A549 treated with CpdA at 1 μM for 4 hours (cell line): ENCODE results near the gene FRMD7. TPM values are rescaled to one million over a fixed set of nuclear protein-coding genes. Genes with fewer than 3 reads are reported as not detected.

ENCODE experiments used
- total RNA-seq: library from RNA; stranded (reverse); fragments of 200-300 nt; extraction: Qiagen RNA extraction; gene quantifications from 5 replicates; pipeline ENCODE4 v1.2.3, GENCODE V29; 2022; ENCODE audit warnings: low read depth

The FRMD7 gene, protein sequence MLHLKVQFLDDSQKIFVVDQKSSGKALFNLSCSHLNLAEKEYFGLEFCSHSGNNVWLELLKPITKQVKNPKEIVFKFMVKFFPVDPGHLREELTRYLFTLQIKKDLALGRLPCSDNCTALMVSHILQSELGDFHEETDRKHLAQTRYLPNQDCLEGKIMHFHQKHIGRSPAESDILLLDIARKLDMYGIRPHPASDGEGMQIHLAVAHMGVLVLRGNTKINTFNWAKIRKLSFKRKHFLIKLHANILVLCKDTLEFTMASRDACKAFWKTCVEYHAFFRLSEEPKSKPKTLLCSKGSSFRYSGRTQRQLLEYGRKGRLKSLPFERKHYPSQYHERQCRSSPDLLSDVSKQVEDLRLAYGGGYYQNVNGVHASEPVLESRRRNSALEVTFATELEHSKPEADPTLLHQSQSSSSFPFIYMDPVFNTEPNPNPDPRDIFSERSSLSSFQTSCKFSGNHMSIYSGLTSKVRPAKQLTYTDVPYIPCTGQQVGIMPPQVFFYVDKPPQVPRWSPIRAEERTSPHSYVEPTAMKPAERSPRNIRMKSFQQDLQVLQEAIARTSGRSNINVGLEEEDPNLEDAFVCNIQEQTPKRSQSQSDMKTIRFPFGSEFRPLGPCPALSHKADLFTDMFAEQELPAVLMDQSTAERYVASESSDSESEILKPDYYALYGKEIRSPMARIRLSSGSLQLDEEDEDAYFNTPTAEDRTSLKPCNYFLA
- total RNA-seq, result not detected in 5 replicates

DNA sequence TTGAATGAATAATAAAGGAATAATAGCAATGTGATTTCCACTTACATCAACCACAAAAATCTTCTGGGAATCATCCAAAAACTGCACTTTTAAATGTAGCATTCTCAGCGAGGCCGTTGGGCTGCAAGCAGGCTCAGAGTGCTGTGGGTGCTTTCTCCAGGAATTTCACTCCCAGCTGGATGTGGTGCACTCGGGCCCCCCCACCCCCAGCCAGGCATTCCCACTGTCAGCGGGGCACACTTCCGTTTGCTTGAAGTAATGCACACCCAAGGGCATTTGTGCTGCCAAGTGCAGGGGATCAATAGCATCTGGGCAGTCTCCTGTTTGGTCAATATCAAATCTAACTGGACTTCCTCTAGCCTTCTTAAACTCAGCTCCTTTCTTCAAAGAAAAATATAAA lies at the start of gene FRMD7:
TSS of gene FRMD7 (minus strand) at position 278 of the 400 bp plus-strand sequence. CDS start at position 102, 176 bp downstream.

Other genes with a start within 250 kb of the FRMD7 start
- gene STK26, start 104.7 kb downstream of the FRMD7 start, total RNA-seq, result 9.7 to 12.6 TPM (median 10.6 TPM) in 5 replicates
- 20.6 to 40.8 TPM (median 27.8 TPM) in 5 replicates for gene RAP2C, start 91.4 kb upstream of the FRMD7 start, total RNA-seq